Left kidney (tissue), 2 donors: ENCODE results near the gene CDH4. TPM values are rescaled to one million over a fixed set of nuclear protein-coding genes. Genes with fewer than 3 reads are reported as not detected.
"Not testable (repeated sequence)": the region's sequence is repeated elsewhere in the genome, so short reads cannot be mapped to it uniquely, and the experiment has no call there.

Experiments
- DNase-seq: peaks from one replicate; pipeline ENCODE4 v3.0.0-alpha.2; 2013
- polyA plus RNA-seq: library from polyadenylated mRNA; unstranded; fragments of 120-200 nt; gene quantifications from one replicate; pipeline ENCODE4 v1.2.1, GENCODE V29; 2013; ENCODE audit not compliant: insufficient read length

The CDH4 gene
- polyA plus RNA-seq, 1 donor, result 7.3 TPM

DNA sequence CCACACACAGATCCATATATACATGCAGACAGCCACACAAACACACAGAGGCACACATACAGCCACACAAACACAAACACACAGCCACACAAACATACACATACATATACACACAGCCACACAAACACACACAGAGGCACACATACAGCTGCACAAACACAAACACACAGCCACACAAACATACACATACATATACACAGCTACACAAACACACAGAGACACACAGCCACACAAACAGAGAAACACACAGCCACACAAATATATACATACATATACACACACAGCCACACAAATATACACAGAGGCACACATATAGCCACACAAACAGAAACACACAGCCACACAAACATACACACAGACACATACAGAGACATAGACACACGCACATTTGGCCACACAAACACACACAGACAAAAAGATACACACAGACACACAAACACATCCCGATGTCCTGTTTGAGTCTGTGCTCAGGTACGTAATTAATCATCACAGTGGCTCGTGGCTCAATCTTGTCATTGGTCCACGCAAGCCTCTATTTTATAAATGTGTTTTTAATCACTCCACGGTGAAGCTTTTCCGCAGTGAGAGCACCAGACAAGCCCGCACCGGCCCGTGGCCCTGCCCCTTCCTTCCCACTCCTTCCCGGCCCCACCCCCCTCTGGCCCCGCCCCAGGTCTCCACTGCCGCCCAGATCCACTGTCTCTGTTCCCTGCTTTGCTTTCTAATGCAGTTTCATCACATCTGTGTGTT lies 135.3 kb downstream of the CDH4 start:
- DNase-seq, result no peak

DNA sequence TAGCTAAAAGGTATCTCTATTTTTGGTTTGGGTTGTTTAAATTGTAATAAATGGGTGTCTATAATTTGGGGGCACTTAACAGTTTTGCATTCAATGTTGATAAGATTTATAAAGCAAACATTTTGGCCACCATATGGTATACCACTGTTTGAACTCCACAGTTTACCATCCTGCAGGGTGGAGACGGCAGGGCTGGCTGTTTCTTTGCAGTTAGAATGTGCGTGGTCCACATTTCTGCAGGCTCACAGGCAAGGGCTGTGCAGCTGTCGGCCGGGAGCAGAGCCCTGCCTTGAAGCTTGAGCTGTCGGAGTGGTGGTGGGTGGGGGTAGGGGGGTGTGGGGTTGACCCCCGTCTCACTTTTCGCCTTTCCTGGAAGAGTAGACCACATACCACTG lies 135.9 kb downstream of the CDH4 start:
- DNase-seq, result no peak

GRCh38 chr20:61389077-61389476 lies 137.0 kb downstream of the CDH4 start:
- no peak for DNase-seq

DNA sequence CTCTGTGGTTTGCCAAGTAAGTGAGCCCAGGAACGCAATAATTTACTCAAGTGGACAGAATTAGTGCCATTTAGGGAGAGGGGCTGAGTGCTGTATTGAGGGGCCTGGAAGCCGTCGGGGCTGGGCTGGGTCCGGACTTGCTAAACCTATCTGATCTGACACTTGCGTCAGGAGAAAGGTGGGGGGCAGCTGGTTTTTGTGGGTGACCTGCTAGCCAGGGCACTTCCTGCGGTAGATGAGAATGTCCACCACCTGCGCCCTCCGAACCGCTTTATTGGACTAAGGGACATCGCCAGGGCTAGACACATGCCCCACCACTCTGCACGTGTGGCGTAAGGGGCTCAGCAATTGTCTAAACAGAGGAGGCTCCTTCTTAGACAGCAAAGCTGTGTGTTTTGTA lies 139.1 kb downstream of the CDH4 start:
- DNase-seq, result no peak

DNA sequence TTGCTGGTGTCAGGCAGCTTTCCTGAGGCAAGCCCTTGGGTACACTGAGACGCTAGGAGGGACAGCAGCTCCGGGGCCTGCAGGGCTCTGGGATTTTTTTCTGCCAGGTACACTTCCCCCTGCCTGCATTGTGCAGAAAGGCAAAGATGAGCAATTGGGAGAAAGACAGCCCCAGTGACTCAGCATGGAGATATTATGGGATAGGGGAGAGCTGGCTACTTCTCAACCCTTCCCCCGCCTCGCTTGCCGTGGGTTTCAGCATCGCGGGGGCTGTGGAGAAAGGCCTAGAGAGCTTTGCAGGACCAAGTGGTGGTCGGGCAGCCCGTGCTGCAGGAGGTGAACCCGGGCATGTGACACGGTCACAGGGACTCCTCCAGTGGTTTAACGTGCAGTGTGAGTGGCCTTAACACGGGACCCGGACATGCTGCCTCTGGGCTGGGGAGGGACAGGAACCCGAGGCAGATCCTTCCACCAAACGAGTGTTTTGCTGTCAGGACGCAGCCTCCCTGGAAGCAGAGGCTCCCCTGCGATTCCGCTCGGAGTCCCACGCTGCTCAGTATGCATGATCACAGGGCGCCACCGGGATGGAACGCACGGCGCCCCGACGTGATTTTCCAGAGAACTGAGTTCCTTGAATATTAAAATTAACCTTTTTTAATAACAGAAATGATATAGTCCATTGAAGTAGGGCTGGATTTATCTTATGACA lies 139.9 kb downstream of the CDH4 start:
- DNase-seq, result no peak

- DNase-seq, result no peak
These were observed 142.2 kb downstream of the CDH4 start for GRCh38 chr20:61394088-61394799.

DNA sequence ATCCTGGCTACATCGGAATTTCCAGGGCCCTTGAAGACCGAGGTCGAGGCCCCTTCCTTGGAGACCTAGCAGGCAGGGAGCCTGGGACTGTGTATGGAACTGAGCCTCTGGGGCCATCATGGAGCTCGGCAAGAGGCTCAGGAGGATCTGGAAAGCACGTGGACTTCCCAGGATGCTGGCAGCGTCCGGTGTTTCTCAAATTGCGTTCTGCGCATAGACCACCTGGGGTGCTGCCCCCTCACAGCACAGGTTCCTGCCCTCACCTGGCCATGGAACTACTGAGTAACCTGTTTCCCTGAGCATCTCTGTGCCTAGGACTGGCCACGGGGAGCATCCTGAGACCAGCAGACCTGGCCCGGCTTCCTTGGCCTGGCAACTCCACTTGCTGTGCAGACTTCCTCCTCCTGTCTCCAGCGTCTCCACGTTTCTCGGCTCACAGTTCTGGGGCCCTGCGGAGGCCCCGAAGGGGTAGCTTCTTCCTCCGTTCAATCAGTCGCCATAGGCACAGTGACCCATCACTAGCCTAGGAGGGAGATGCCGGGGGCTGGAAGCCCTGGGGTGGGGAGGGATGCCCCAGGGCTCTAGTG lies 144.3 kb downstream of the CDH4 start:
- no peak for DNase-seq

GRCh38 chr20:61397146-61397545 lies 145.1 kb downstream of the CDH4 start:
- no peak for DNase-seq

DNA sequence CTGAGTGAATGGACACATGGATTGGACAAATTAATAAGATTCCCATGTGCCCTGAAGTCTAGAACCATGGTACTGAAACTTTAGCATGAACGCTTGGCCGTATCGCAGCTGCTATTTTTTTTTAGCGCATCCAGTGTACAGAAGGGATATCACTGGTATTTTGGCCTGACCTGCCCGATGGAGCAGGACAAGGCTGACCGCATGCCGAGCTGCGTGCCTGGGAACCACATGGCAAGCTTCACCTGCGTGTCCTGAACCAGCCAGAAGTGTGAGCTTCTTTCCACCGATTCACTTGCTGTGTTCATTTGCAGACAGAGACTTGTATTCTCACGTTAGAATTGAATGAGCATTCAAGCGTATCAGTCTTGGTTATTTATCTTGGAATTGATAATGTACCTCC lies 145.7 kb downstream of the CDH4 start:
- DNase-seq, result no peak

- no peak for DNase-seq
These were observed 147.4 kb downstream of the CDH4 start for GRCh38 chr20:61399433-61399832.

GRCh38 chr20:61400499-61400898 lies 148.4 kb downstream of the CDH4 start:
- no peak for DNase-seq

DNA sequence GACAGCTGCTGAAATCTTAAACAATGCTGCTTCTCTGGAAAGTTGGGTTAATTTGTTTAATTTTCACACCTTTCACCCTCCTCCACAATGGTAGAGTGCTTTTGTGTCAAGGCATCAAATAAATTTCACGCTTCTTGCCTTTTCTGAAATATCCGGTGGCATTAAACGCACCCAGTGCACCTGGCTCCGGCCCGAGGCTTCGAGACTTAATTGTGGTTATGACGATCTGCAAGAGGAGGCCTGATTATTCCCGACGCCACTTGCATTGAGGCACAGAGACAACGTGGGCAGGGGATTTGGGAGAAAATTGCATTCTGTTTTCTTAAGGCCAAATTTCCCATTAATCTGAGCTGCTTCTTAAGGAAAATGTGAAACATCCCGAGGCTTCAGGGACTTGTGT lies 152.2 kb downstream of the CDH4 start:
- no peak for DNase-seq

DNA sequence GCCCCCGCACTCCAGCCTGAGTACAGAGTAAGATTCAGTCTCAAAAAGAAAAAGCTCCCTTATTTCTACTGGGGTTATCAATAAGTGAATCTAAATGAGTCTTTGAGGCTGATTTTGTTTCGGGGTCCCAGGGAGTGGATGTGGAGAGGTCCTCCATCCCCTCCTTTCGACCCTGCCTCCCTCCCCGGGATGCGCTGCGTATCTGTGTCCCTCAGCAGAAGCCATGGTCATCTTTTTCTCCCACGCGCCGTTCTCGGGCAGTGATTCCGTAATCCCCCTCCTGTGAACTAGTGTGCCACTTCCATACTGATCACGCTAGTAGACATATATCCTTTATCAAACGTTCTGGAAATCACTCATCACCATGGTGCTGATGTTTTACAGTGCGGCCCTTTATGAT lies 152.9 kb downstream of the CDH4 start:
- DNase-seq, result no peak

DNA sequence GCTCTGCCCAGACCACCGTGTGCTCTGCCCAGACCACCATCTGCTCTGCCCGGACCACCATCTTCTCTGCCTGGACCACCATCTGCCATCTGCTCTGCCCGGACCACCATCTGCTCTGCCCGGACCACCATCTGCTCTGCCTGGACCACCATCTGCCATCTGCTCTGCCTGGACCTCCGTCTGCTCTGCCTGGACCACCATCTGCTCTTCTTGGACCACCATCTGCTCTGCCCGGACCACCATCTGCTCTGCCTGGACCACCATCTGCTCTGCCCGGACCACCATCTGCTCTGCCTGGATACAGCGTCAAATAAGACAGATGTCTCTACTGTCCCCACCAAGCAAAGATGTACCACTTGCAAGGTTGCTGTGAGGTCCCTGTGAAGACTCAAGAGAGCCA lies 154.7 kb downstream of the CDH4 start:
- DNase-seq, result not testable (repeated sequence)

DNA sequence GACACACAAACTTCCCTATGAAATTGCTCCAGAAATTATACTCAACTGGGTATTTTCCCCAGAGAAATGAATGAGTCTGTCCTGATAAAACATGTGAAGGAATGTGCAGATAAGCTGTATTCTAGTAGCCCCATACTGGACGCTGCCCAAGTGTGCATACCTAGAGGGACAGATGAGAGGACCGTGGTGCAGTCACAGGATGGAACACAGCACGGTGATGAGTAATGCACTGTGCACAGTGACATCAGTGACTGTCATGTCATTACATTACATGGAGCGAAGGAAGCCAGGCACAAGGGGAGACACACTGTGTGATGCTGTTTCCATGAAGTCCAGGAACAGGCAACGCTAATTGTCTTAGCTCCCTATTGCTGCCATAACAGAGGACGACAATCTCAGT lies 155.5 kb downstream of the CDH4 start:
- DNase-seq, result no peak

DNA sequence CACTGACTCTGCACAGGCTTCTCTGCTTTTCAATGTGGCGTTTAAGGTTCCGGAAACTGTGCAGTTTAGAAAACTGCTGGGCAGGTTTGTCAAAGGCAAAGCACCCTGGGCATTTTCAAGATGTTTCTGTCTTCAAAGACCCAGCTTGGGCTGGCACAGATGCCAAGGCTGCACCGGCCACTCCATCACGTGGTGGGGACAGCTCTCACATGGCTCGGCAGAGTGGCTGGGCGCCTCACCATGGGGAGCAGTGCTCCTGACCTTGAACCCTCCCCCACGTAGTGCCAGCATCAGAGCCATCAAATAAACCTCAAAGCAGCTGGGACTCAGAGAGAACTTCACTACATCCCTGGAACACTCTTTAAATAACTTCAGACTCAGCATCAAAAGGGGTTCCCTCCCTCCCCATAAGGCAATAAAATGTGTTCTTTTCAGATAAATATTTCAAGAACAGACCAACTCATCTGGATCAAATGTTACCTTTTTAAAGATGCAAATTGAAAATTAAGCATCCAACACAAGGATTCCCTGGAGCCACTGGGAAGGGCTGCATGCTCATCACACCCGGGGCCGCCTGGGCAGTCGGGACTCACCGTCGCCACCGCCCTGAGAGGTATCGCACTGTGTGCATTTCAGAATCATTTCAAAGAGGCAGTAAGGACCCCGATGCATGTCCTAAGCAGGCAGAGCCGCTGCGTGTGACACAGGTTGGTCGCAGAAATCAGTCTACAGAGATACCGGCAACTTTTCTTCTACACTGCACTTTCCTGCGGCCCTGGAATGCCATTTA lies 157.1 kb downstream of the CDH4 start:
- no peak for DNase-seq

DNA sequence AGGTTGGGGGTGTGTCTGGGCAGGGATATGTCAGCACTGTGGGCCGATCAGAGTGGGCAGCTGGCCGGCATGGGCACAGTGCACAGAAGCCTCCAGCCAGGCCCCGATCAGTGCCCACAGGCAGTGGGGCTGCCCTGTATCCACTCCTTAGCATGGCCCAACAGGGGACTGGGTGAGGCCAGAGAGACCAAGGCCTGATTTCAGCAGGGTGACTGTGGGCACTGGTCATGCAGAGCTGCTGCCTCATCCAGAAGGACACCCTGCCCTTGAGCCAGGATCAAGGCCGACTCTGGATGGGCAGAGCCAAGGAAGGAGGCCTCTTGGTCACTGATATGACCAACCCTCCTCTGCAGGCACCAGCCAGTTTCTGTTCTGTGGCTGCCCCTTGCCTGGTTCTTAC lies 159.7 kb downstream of the CDH4 start:
- no peak for DNase-seq

DNA sequence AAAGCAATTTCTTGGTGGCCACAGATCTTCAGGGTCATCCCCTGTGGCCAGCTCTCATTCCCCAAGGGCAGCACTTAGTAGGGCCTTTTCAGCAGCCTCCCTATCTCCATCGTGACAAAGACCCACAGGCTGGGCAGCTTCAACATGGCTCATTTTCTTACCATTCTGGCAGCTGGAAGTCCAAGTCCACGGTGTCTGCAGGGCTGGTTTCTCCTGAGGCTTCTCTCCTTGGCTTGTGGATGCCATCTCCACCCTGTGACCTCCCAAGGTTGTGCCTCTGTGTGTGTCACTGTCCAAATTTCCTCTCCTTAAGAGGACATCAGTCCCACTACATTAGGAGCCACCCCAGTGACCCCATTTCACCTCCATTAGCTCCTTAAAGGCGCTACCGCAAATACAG lies 161.7 kb downstream of the CDH4 start:
- no peak for DNase-seq

- DNase-seq, result no peak
These were observed 162.5 kb downstream of the CDH4 start for GRCh38 chr20:61414455-61414991.

DNA sequence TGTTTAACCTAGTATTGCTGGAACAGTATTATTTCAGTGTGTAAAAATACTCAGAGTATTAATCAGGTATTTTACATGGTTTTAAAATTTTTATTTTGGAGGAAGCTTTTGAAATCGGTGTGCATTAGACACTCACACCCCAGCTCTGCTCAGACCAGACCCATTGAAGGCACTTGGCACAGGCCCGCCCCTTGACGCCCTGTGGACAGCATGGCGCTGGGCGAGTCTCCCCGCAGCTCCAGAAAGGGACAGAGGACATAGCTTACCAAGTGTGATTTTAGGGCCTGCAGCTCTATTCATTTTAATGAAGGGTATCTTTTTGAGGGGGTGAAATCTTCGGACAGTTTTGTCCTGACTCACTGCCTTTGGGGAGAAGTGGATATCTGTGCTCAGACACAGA lies 164.5 kb downstream of the CDH4 start:
- DNase-seq, result no peak

DNA sequence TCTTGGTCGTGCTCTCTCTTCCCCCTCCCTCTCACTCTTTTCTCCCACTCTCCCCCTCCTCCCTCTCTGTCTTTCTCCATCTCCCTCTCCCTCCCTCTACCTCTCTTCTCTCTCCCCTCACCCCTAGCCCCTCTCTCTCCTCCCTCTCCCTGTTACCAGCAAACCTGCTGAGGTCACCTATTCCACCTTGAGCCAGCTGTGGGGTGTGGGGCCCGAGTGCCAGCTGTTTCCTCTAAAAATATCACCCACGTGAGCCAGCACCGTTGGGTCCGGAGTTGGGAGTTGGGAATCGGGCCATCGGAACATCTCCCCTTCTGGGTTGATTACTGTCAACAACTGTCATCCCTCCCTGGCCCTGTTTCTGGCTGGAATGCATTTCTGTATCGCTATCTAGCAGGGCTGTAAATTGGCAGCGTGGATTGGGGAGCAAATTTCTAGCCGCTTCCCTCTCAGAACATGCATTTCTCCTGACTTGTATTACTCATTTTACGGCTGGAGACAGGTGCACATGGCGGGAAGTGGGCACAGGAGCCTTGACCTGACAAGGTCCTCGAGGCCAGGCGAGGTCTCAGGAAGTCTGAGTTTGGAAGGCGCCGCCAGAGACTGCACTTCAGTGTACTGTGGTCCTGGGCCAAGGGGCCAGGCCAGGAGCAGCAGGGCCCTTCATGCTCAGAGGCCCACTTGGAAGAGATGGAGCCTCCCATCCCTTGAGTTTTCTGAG lies 165.3 kb downstream of the CDH4 start:
- no peak for DNase-seq
